RWPE2 (cell line): ENCODE measurements around the gene MRPL37.

Experiments used
- ATAC-seq: fragments of 200-7000 bp; cut with Tn5 transposase; 3 replicates; pipeline ENCODE4 v1.9.1; 2021; ENCODE audit warnings: low read depth
- DNase-seq: peaks from one replicate; pipeline ENCODE4 v3.0.0-alpha.2; 2020; ENCODE audit warnings: low spot score
- H3K27ac ChIP-seq: fragments of 450-650 bp; 2 replicates; pipeline ENCODE4 v1.5.1; 2017; ENCODE audit warnings: mild to moderate bottlenecking; ENCODE audit not compliant: poor library complexity, severe bottlenecking
- H3K27me3 ChIP-seq: fragments of 250-450 bp; sonication (Bioruptor Pico); 2 replicates; pipeline ENCODE4 v1.5.1; 2021; ENCODE audit warnings: mild to moderate bottlenecking, moderate library complexity; ENCODE audit not compliant: insufficient read depth, poor library complexity, severe bottlenecking
- H3K36me3 ChIP-seq: fragments of 250-450 bp; sonication (Bioruptor Pico); 2 replicates; pipeline ENCODE4 v1.5.1; 2020; ENCODE audit warnings: low read depth, mild to moderate bottlenecking, moderate library complexity
- H3K4me1 ChIP-seq: fragments of 250-450 bp; sonication (Bioruptor Pico); 2 replicates; pipeline ENCODE4 v1.5.1; 2021; ENCODE audit warnings: mild to moderate bottlenecking, moderate library complexity; ENCODE audit not compliant: insufficient read depth, poor library complexity, severe bottlenecking
- H3K4me3 ChIP-seq: fragments of 250-450 bp; sonication (Bioruptor Pico); 2 replicates; pipeline ENCODE4 v1.5.1; 2021; ENCODE audit warnings: mild to moderate bottlenecking, moderate library complexity; ENCODE audit not compliant: severe bottlenecking
- H3K9me3 ChIP-seq: fragments of 250-450 bp; sonication (Bioruptor Pico); 2 replicates; pipeline ENCODE4 v1.5.1; 2021; ENCODE audit warnings: mild to moderate bottlenecking, moderate library complexity; ENCODE audit not compliant: severe bottlenecking
- TF ChIP-seq, protein P1 (sequence below): fragments of 450-650 bp; IDR thresholded peaks from one replicate; pipeline ENCODE4 v1.5.1; 2017; ENCODE audit warnings: mild to moderate bottlenecking, moderate library complexity; ENCODE audit not compliant: poor library complexity, severe bottlenecking

Gene MRPL37

DNA sequence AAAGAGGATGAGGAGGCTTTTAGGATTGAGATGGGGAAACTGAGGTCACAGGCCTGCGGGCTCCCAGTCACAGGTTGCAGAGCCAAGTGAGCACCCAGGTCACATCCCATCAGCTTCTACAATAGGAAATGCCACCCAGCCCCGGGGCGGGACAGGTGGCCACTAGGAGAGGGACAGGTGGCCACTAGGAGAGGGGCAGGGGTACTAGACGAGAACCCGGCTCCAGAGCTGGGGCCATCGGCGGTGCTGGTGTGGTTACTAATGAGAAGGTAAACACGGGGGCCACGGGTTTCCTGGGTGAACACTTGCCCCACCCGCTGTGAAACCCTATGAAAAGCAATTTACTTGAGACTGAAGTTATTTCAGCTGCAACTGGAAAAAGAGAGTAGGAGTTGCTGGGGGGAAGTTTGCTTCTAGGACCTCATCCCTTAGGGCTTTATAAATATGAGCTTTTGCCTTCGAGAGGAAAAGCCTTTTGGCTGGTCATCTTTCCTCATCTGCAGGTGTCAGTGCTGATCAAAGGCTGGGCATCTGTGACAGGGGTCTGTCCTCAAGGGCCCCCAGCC lies 52.5 kb downstream of the MRPL37 start:
- TF ChIP-seq, protein P1, sequence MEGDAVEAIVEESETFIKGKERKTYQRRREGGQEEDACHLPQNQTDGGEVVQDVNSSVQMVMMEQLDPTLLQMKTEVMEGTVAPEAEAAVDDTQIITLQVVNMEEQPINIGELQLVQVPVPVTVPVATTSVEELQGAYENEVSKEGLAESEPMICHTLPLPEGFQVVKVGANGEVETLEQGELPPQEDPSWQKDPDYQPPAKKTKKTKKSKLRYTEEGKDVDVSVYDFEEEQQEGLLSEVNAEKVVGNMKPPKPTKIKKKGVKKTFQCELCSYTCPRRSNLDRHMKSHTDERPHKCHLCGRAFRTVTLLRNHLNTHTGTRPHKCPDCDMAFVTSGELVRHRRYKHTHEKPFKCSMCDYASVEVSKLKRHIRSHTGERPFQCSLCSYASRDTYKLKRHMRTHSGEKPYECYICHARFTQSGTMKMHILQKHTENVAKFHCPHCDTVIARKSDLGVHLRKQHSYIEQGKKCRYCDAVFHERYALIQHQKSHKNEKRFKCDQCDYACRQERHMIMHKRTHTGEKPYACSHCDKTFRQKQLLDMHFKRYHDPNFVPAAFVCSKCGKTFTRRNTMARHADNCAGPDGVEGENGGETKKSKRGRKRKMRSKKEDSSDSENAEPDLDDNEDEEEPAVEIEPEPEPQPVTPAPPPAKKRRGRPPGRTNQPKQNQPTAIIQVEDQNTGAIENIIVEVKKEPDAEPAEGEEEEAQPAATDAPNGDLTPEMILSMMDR: no peak
- no peak overlapping the region for H3K27ac ChIP-seq
- no peaks in the 10 kb centered on the region for H3K27me3 ChIP-seq
- H3K36me3 ChIP-seq: no peaks in the 10 kb centered on the region
- ATAC-seq (no peak), DNase-seq (no peak)
- H3K4me3 ChIP-seq: no peak overlapping the region
- H3K4me1 ChIP-seq: peaks cover 19% of the 10 kb centered on the region
- H3K9me3 ChIP-seq: no peaks in the 10 kb centered on the region

DNA sequence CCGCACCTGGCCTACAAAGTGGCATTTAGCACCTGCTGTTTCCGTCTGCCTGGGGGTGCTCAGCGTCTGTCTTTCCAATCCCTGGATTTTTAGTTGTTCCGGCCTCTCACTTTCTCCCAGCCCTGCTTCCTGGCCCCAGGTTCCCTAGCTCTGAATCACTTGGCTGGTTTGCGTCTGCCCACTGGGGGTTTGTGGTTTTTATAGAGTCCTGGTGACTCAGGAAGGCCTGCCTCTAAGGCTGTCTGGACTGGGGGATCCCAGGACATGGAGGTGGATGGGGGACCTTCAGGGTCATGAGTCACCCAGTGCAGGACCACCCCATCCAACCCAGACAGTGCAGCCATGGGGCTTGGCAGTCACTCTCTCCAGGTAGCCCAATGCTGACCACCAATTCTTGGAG lies 53.5 kb downstream of the MRPL37 start:
- Histone ChIP-seq H3K4me1 (peaks cover 19% of the 10 kb centered on the region), H3K27ac (peak overlapping the region; percentile 78), H3K27me3 (no peaks in the 10 kb centered on the region), H3K9me3 (no peaks in the 10 kb centered on the region), H3K4me3 (no peak overlapping the region), H3K36me3 (no peaks in the 10 kb centered on the region)
- TF ChIP-seq, protein P1: no peak
- ATAC-seq (peak; percentile 97), DNase-seq (peak; percentile 80)

DNA sequence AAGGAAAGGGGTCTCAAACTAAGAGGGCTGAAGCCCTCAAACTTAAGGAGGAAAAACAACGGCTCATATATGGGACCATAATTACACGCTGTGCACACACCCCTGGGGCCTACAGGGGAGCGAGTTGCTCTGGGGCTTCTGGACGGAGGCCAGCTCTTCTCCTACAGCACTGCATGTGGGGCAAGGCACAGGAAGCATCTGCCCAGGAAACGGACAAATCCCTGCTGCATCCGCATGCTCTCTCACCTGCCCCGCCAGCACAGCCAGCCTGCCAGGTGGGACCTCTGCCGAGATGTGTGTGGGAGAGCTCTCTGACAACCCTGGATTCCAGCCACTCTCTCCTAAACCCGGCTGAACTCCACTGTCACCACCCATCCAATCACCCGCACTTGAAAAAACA lies 54.1 kb downstream of the MRPL37 start:
- DNase-seq: no peak
- Histone ChIP-seq H3K4me1 (peaks cover 19% of the 10 kb centered on the region), H3K27me3 (no peaks in the 10 kb centered on the region), H3K4me3 (no peak overlapping the region), H3K9me3 (no peaks in the 10 kb centered on the region), H3K36me3 (no peaks in the 10 kb centered on the region), H3K27ac (peak overlapping the region; percentile 78)
- peak; percentile 48 for ATAC-seq
- TF ChIP-seq, protein P1: no peak

DNA sequence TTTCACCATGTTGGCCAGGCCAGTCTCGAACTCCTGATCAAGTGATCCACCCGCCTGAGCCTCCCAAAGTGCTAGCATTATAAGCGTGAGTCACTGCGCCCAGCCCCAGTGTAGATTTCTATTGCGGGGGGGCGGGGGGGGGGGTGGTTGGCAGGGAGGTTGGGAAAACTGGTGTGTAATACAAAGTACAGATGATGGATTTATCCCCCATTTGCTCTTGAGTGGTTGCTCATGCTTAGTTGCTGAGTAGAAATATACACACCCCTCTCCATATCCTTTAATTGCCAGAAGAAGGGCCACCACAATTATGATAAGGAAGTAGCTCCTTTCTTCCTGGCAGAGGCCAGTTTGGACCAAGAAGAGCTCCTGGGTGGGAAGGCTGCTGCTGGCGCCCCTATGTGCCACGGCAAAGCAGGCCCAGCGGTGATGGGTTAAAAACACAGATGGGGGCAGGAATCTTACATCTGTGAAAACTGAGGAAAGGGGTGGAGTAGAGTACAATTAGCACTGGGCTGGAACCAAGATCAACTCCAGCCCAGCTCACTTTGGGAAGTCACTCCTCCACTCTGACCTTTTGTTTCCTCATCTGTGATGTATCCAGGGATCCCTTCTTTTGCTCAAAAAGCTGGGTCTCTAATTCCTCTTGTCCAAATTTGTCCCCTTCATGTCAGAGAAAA lies 55.2 kb downstream of the MRPL37 start:
- DNase-seq (no peak), ATAC-seq (no peak)
- Histone ChIP-seq H3K4me1 (peaks cover 19% of the 10 kb centered on the region), H3K4me3 (no peak overlapping the region), H3K27ac (peak overlapping the region; percentile 78), H3K9me3 (no peaks in the 10 kb centered on the region), H3K27me3 (no peaks in the 10 kb centered on the region), H3K36me3 (no peaks in the 10 kb centered on the region)
- TF ChIP-seq, protein P1: no peak
